Common myeloid progenitor, CD34-positive (primary cell): ENCODE data around the gene ITPKB.
A peak's percentile ranks its signal among the peaks of the same experiment; 100 is the strongest.

Source experiments
- CTCF ChIA-PET: fragments of 350-600 bp; sonication (Branson Sonifier 250); formaldehyde crosslinking; loops from one replicate; lab custom pipeline; 2021; ENCODE audit warnings: antibody characterized with exemption; lab: Charles Lee
- POLR2A ChIA-PET: fragments of 350-600 bp; sonication (Branson Sonifier 250); formaldehyde crosslinking; loops from one replicate; lab custom pipeline; 2021; ENCODE audit warnings: antibody characterized with exemption; lab: Charles Lee
- DNase-seq, 3 donors: peaks; one replicate each; pipeline versions ENCODE4 v3.0.0 to v3.0.0-alpha.2; 2013
- H3K27ac ChIP-seq, 2 experiments: 1 replicate in 1 of 2; 2 replicates in 1 of 2; pipeline ENCODE4 v1.7.0; 2013; ENCODE audit warnings: inconsistent platforms in 2 of 2, low read length in 2 of 2, mild to moderate bottlenecking in 2 of 2, low read depth in 1 of 2, moderate library complexity in 1 of 2; ENCODE audit not compliant: severe bottlenecking in 2 of 2, insufficient read depth in 1 of 2, poor library complexity in 1 of 2
- H3K27me3 ChIP-seq, 5 experiments: replicated peaks in 2 of 5; 1 replicate in 3 of 5; 2 replicates in 2 of 5; pipeline versions ENCODE4 v1.6.1 to v1.7.0; 2013; ENCODE audit warnings: low read length in 4 of 5, mild to moderate bottlenecking in 2 of 5, moderate library complexity in 2 of 5, inconsistent platforms in 1 of 5; ENCODE audit not compliant: insufficient read depth in 5 of 5, control insufficient read depth in 4 of 5
- H3K36me3 ChIP-seq, 4 experiments: 1 replicate in 2 of 4; 2 replicates in 2 of 4; pipeline versions ENCODE4 v1.6.1 to v1.7.0; 2013; ENCODE audit warnings: low read length in 3 of 4, control low read depth in 1 of 4, mild to moderate bottlenecking in 1 of 4; ENCODE audit not compliant: control insufficient read depth in 4 of 4, insufficient read depth in 4 of 4
- H3K4me1 ChIP-seq, 4 experiments: 1 replicate in 3 of 4; 2 replicates in 1 of 4; pipeline versions ENCODE4 v1.6.1 to v1.7.1; 2013; ENCODE audit warnings: low read length in 3 of 4, mild to moderate bottlenecking in 3 of 4, control low read depth in 1 of 4, inconsistent platforms in 1 of 4, moderate library complexity in 1 of 4; ENCODE audit not compliant: control insufficient read depth in 4 of 4, insufficient read depth in 4 of 4; ENCODE audit errors: control extremely low read depth in 1 of 4
- H3K4me3 ChIP-seq, 7 experiments: 1 replicate in 4 of 7; 2 replicates in 3 of 7; pipeline versions ENCODE4 v1.5.1 to v1.7.0; 2013; ENCODE audit warnings: mild to moderate bottlenecking in 7 of 7, low read length in 6 of 7, moderate library complexity in 6 of 7, inconsistent platforms in 2 of 7, low read depth in 2 of 7, control low read depth in 1 of 7; ENCODE audit not compliant: insufficient read depth in 4 of 7, control insufficient read depth in 1 of 7; ENCODE audit errors: extremely low read depth in 1 of 7
- H3K9me3 ChIP-seq, 5 experiments: 1 replicate in 4 of 5; 2 replicates in 1 of 5; pipeline versions ENCODE4 v1.6.1 to v1.7.1; 2013; ENCODE audit warnings: low read length in 4 of 5, mild to moderate bottlenecking in 2 of 5, inconsistent platforms in 1 of 5, low read depth in 1 of 5, moderate library complexity in 1 of 5; ENCODE audit not compliant: control insufficient read depth in 4 of 5, insufficient read depth in 2 of 5; ENCODE audit errors: control extremely low read depth in 1 of 5
- WGBS: methylation state at CpG from one replicate; pipeline ENCODE4 v1.1.5; 2013; ENCODE audit not compliant: insufficient coverage; 5-methylcytosine and 5-hydroxymethylcytosine counted together

ITPKB gene

DNA sequence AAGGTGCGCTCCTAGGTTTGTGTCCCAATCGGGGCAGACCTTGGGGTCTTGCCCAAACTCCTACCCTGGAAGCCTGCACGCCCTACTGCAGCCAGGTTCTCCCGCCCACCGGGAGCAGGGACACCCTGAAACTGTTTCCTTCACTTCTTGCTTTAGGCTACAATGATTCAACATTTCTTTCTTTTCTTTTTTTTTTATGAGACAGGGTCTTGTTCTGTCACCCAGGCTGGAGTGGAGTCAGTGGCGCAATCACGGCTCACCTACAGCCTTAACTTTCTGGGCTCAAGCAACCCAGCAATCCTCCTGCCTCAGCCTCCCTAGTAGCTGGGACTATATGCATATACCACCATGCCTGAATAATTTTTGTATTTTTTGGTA lies 75.8 kb downstream of the ITPKB start:
- ChIA-PET POLR2A (no interaction called here), CTCF (interaction anchor here (0.5 to 8.0 kb wide), 6 partner anchors 10 to 242 kb away, joined by 3 to 40 read pairs (median 4); no protein-coding TSS in a partner anchor)
- Histone ChIP-seq H3K9me3 (no peaks in the 10 kb centered on the region), H3K27ac (peak overlapping the region in 1 of 2 experiments; percentile 54), H3K4me1 (peaks cover 28 to 81% (median 68%) of the 10 kb centered on the region in 4 experiments), H3K27me3 (no peaks in the 10 kb centered on the region), H3K4me3 (no peak overlapping the region), H3K36me3 (peaks cover 0 to 6% (median 0%) of the 10 kb centered on the region in 4 experiments)
- DNase-seq: peak in 1 of 3 donors; percentile 35
- 86% methylated on average over 5 of the region's 7 CpGs for WGBS

- CTCF ChIA-PET: interaction anchor here (0.8 to 8.0 kb wide), 7 partner anchors 10 to 33 kb away, joined by 3 to 40 read pairs (median 5); no protein-coding TSS in a partner anchor
- peak; percentile 70 to 92 (median 89) for DNase-seq
- H3K9me3 ChIP-seq: no peaks in the 10 kb centered on the region
- H3K4me1 ChIP-seq: peaks cover 29 to 85% (median 70%) of the 10 kb centered on the region in 4 experiments
- no peak overlapping the region for H3K4me3 ChIP-seq
- 54% methylated on average over 12 of the region's 13 CpGs for WGBS
- H3K27ac ChIP-seq: peak overlapping the region in 1 of 2 experiments; percentile 54
- POLR2A ChIA-PET: no interaction called here
- peaks cover 0 to 6% (median 0%) of the 10 kb centered on the region in 4 experiments for H3K36me3 ChIP-seq
- no peaks in the 10 kb centered on the region for H3K27me3 ChIP-seq
Observed at GRCh38 chr1:226662642-226663326, 76.3 kb downstream of the ITPKB start.

DNA sequence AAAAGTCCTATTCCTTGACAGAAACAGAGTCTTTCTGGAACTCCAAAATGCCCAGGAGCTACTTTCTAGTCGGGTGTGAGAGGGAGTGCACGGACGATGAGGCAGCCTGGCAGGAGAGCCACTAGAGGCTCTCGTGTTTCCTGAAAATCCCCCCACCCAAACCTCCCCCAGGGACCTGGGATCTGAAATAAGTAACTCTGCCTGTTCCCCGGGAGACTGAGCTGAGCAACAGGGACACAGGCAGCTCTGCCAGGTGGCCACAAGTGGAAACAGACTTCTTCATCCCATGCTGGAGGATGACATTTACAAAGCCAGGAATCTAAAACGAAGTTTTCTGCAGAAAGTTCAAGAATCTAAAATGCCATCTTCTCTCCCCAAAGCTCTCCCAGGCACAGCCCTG lies 77.1 kb downstream of the ITPKB start:
- POLR2A ChIA-PET: no interaction called here
- Histone ChIP-seq H3K36me3 (peaks cover 0 to 6% (median 0%) of the 10 kb centered on the region in 4 experiments), H3K4me1 (peaks cover 31 to 86% (median 72%) of the 10 kb centered on the region in 4 experiments), H3K27ac (no peak overlapping the region), H3K9me3 (no peaks in the 10 kb centered on the region), H3K27me3 (no peaks in the 10 kb centered on the region), H3K4me3 (no peak overlapping the region)
- no peak for DNase-seq
- WGBS: 60% methylated on average over 3 of the region's 6 CpGs
- CTCF ChIA-PET: interaction anchor here (0.8 to 8.0 kb wide), 9 partner anchors 11 to 50 kb away, joined by 3 to 40 read pairs (median 5); no protein-coding TSS in a partner anchor

DNA sequence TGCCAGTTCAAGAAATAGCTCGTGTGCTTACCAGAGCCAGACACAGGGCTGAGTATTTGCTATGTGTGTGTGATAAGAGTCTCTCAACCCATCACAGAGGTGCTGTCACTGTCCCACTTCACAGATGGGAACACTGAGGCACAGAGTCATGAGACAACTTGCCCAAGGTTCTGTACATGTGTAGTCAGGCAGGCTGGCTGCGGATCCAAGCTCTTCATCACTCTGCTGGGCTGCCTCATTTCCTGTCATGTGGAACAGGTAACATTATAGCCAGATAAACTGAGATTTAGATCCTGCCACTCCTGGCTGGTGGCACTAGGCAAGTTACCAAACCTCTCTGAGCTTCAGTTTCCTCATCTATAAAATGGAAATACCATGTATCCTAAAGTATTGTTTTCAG lies 77.8 kb downstream of the ITPKB start:
- Histone ChIP-seq H3K4me3 (no peak overlapping the region), H3K27ac (peak overlapping the region in 1 of 2 experiments; percentile 43), H3K9me3 (no peaks in the 10 kb centered on the region), H3K36me3 (peaks cover 0 to 6% (median 0%) of the 10 kb centered on the region in 4 experiments), H3K4me1 (peaks cover 29 to 87% (median 75%) of the 10 kb centered on the region in 4 experiments), H3K27me3 (no peaks in the 10 kb centered on the region)
- WGBS: 79% methylated on average over 2 of the region's 2 CpGs
- no peak for DNase-seq
- POLR2A ChIA-PET: no interaction called here
- CTCF ChIA-PET: interaction anchor here (1.0 to 8.0 kb wide), 6 partner anchors 12 to 51 kb away, joined by 3 to 40 read pairs (median 15); no protein-coding TSS in a partner anchor

GRCh38 chr1:226660410-226661182 lies 78.5 kb downstream of the ITPKB start:
- no peak for DNase-seq
- no peaks in the 10 kb centered on the region for H3K9me3 ChIP-seq
- peak overlapping the region; percentile 10 to 43 for H3K27ac ChIP-seq
- ChIA-PET POLR2A (interaction anchor here (1.5 kb wide), 1 partner anchor 22 kb away, joined by 4 read pairs; no protein-coding TSS in a partner anchor), CTCF (interaction anchor here (0.9 to 8.0 kb wide), 5 partner anchors 11 to 51 kb away, joined by 4 to 40 read pairs (median 24); no protein-coding TSS in a partner anchor)
- H3K36me3 ChIP-seq: peaks cover 0 to 6% (median 0%) of the 10 kb centered on the region in 4 experiments
- WGBS: 41% methylated on average over 13 of the region's 17 CpGs
- H3K27me3 ChIP-seq: no peaks in the 10 kb centered on the region
- peak overlapping the region in 2 of 7 experiments; percentile 3 to 6 for H3K4me3 ChIP-seq
- H3K4me1 ChIP-seq: peaks cover 31 to 92% (median 80%) of the 10 kb centered on the region in 4 experiments

DNA sequence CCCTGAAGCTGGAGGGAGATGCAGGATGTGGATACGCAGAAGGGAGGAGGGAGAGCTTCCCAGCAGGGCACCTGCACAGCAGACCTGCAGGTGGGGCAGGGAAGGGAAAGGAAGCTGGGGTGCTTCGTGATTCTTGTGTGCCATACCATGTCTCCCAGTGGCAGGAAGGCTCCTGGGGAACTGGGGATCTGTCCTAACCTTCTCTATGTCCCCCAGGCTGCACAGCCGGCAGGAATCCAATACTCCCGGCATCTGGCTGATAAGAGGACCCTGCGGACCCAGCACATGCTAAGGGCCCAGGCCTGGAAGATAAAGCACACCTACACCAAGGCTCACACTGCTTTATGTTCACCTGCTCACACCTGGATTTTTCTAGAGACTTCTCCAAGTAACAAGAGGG lies 79.4 kb downstream of the ITPKB start:
- Histone ChIP-seq H3K36me3 (peaks cover 0 to 6% (median 0%) of the 10 kb centered on the region in 4 experiments), H3K27ac (no peak overlapping the region), H3K4me3 (no peak overlapping the region), H3K9me3 (no peaks in the 10 kb centered on the region), H3K27me3 (no peaks in the 10 kb centered on the region), H3K4me1 (peaks cover 32 to 99% (median 90%) of the 10 kb centered on the region in 4 experiments)
- ChIA-PET CTCF (interaction anchor here (0.9 to 8.0 kb wide), 4 partner anchors 13 to 51 kb away, joined by 3 to 40 read pairs (median 14); no protein-coding TSS in a partner anchor), POLR2A (interaction anchor here (1.5 kb wide), 1 partner anchor 23 kb away, joined by 4 read pairs; no protein-coding TSS in a partner anchor)
- DNase-seq: no peak
- WGBS: 83% methylated on average over 2 of the region's 5 CpGs
